Suprapubic skin (tissue), 4 donors: ENCODE results near the gene TACC3. TPM values are rescaled to one million over a fixed set of nuclear protein-coding genes. Genes with fewer than 3 reads are reported as not detected.

Experiments used
- DNase-seq, 2 donors: peaks; one replicate each; pipeline ENCODE4 v3.0.0-alpha.2; 2019; ENCODE audit warnings: low spot score in 2 of 2
- H3K27ac ChIP-seq: fragments of 200-600 bp; sonication (generic); one replicate; pipeline ENCODE4 v1.5.1; 2019
- H3K27me3 ChIP-seq: fragments of 200-600 bp; sonication (generic); one replicate; pipeline ENCODE4 v1.5.1; 2019
- H3K36me3 ChIP-seq: fragments of 200-600 bp; sonication (generic); one replicate; pipeline ENCODE4 v1.5.1; 2019
- H3K4me1 ChIP-seq: fragments of 200-600 bp; sonication (generic); one replicate; pipeline ENCODE4 v1.5.1; 2019
- H3K4me3 ChIP-seq: fragments of 200-600 bp; sonication (generic); one replicate; pipeline ENCODE4 v1.5.1; 2019; ENCODE audit warnings: mild to moderate bottlenecking
- H3K9me3 ChIP-seq: fragments of 200-600 bp; sonication (generic); one replicate; pipeline ENCODE4 v1.5.1; 2019
- CTCF ChIP-seq, 2 donors: fragments of 200-600 bp in 1 of 2; fragments of 450-650 bp in 1 of 2; sonication (generic) in 1 of 2; IDR thresholded peaks; one replicate each; pipeline ENCODE4 v1.5.1; 2016 to 2019; ENCODE audit warnings: antibody characterized with exemption in 2 of 2, mild to moderate bottlenecking in 1 of 2, moderate library complexity in 1 of 2
- EP300 ChIP-seq: sonication (generic); formaldehyde crosslinking; IDR thresholded peaks from one replicate; pipeline ENCODE4 v1.6.1; 2017; ENCODE audit warnings: antibody characterized with exemption
- POLR2A ChIP-seq, 2 donors: fragments of 450-650 bp; IDR thresholded peaks; one replicate each; pipeline ENCODE4 v1.6.1; 2017; ENCODE audit warnings: antibody characterized with exemption in 2 of 2, mild to moderate bottlenecking in 2 of 2, moderate library complexity in 2 of 2
- POLR2AphosphoS5 ChIP-seq, 3 donors: sonication (generic); formaldehyde crosslinking; IDR thresholded peaks; one replicate each; pipeline ENCODE4 v1.6.1; 2017; ENCODE audit warnings: antibody characterized with exemption in 3 of 3
- WGBS: methylation state at CpG from one replicate; pipeline ENCODE4 v1.1.5; 2018; 5-methylcytosine and 5-hydroxymethylcytosine counted together
- total RNA-seq, 4 donors: library from RNA; depleted of rRNA; stranded (reverse); fragments of >200 nt; gene quantifications; one replicate each; pipeline ENCODE4 v1.1.0, GENCODE V29; 2016

The TACC3 gene
- total RNA-seq, 4 donors from 2014 or later: 7.2 to 11.7 (median 8.8) TPM

GRCh38 chr4:1712216-1713002, 8.9 kb upstream of the TACC3 start, which contains the start of gene SLBP:
TSS of gene SLBP (minus strand) at chr4:1712319. CDS start at chr4:1712188, 131 bp downstream.
- 0% methylated on average over 44 of the region's 98 CpGs for WGBS

GRCh38 chr4:1713003-1713851, 8.1 kb upstream of the TACC3 start:
- 16% methylated on average over 32 of the region's 35 CpGs for WGBS
- Histone ChIP-seq H3K27me3 (no peaks in the 10 kb centered on the region), H3K4me3 (peak overlapping the region; percentile 87), H3K36me3 (peaks cover 15% of the 10 kb centered on the region), H3K4me1 (peaks cover 78% of the 10 kb centered on the region), H3K27ac (peak overlapping the region; percentile 99), H3K9me3 (no peaks in the 10 kb centered on the region)
- no peak for DNase-seq
- TF ChIP-seq POLR2A (IDR thresholded peaks at IDR 0.05) (no peak), POLR2AphosphoS5 (IDR thresholded peaks at IDR 0.05) (no peak), CTCF (IDR thresholded peaks at IDR 0.05) (no peak), EP300 (no peak)

More at GRCh38 chr4:1712216-1713002, 8.9 kb upstream of the TACC3 start, which contains the start of gene SLBP:
- Histone ChIP-seq H3K27ac (peak within 1 kb of the TSS; percentile 99), H3K9me3 (no peaks in the 10 kb centered on the region), H3K27me3 (no peaks in the 10 kb centered on the region), H3K36me3 (peaks cover 8% of the 10 kb centered on the region), H3K4me3 (peak within 1 kb of the TSS; percentile 87), H3K4me1 (peaks cover 71% of the 10 kb centered on the region)
- peak; percentile 62 to 71 for TF ChIP-seq POLR2A (IDR thresholded peaks at IDR 0.05)
- TF ChIP-seq CTCF (IDR thresholded peaks at IDR 0.05): no peak
- no peak for TF ChIP-seq EP300
- TF ChIP-seq POLR2AphosphoS5 (IDR thresholded peaks at IDR 0.05): peak in 2 of 3 donors; percentile 11 to 71
- peak; percentile 98 for DNase-seq

GRCh38 chr4:1714303-1715001, 6.9 kb upstream of the TACC3 start:
- Histone ChIP-seq H3K27ac (peak overlapping the region; percentile 5), H3K4me1 (peaks cover 81% of the 10 kb centered on the region)
- 72% methylated on average over 9 of the region's 9 CpGs for WGBS

GRCh38 chr4:1715002-1715758, 6.1 kb upstream of the TACC3 start:
- Histone ChIP-seq H3K27me3 (no peaks in the 10 kb centered on the region), H3K4me1 (peaks cover 83% of the 10 kb centered on the region), H3K36me3 (peaks cover 12% of the 10 kb centered on the region), H3K9me3 (no peaks in the 10 kb centered on the region), H3K27ac (no peak overlapping the region), H3K4me3 (no peak overlapping the region)
- no peak for DNase-seq
- WGBS: 68% methylated on average over 11 of the region's 16 CpGs
- TF ChIP-seq CTCF (IDR thresholded peaks at IDR 0.05): no peak
- TF ChIP-seq POLR2AphosphoS5 (IDR thresholded peaks at IDR 0.05): no peak
- TF ChIP-seq POLR2A (IDR thresholded peaks at IDR 0.05): no peak
- no peak for TF ChIP-seq EP300

More at GRCh38 chr4:1714303-1715001, 6.9 kb upstream of the TACC3 start:
- H3K36me3 ChIP-seq: peaks cover 15% of the 10 kb centered on the region
- no peak for DNase-seq
- H3K9me3 ChIP-seq: no peaks in the 10 kb centered on the region
- no peak overlapping the region for H3K4me3 ChIP-seq
- TF ChIP-seq POLR2AphosphoS5 (IDR thresholded peaks at IDR 0.05) (no peak), EP300 (no peak), CTCF (IDR thresholded peaks at IDR 0.05) (no peak), POLR2A (IDR thresholded peaks at IDR 0.05) (no peak)
- no peaks in the 10 kb centered on the region for H3K27me3 ChIP-seq
